Measurements from ENCODE around the gene HPSE2.

HPSE2 gene

DNA sequence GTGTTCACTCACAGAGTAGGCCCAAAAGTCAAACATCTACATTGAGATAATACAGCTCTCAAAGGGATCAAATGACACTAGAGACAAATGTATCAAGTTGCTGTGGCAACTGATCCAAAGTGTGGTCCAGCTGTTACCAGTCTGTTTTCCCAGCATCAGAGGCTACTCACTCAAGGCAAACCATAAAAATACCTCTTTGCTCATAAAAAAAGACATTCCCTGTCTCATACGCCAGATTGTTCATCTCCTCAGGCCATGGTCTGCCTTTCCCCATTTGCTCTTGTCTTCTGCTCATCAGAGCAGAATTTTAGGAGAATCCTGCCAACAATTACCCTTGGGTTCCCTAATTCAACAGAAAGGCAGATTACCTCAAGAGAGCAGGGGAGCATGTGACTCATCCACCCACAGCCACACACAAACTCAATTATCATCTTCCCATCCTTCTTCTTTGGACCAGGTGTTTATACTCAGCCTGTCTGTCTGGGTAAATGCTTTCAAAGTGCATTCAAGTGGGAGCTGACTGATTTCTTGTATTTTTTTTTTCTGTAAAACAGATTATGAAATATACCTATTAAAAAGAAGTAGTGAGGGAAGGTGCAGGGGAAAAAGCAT, 562.4 kb downstream of the HPSE2 start:
- no peaks in the 10 kb centered on the region for H3K9me3 Mint-ChIP-seq
- no peaks in the 10 kb centered on the region for H3K36me3 Mint-ChIP-seq (ENCODE audit: low read depth)
- no peak for DNase-seq (ENCODE audit: low spot score)
- no peak overlapping the region for H3K4me3 Mint-ChIP-seq
- no peak overlapping the region for H3K27ac Mint-ChIP-seq
- H3K4me1 Mint-ChIP-seq (ENCODE audit: low read depth) = no peaks in the 10 kb centered on the region
- H3K27me3 Mint-ChIP-seq (ENCODE audit: low read depth) = peaks cover 3% of the 10 kb centered on the region

DNA sequence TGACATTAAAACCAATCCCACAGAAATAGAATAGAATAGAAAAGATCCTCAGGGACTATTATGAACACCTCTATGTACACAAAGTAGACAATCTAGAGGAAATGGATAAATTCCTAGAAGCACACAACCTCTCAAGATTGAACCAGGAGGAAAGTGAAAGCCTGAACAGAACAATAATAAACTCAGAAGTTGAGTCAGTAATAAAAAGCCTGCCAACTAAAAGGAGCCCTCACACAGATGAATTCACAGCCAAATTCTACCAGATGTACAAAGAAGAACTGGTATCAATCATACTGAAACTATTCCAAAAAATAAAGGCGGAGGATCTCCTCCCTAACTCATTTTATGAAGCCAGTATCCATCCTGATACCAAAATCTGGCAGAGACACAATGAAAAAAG, 568.6 kb downstream of the HPSE2 start:
- no peak overlapping the region for H3K4me3 Mint-ChIP-seq
- no peak for DNase-seq (ENCODE audit: low spot score)
- H3K27me3 Mint-ChIP-seq (ENCODE audit: low read depth) = peaks cover 15% of the 10 kb centered on the region
- H3K27ac Mint-ChIP-seq = no peak overlapping the region
- H3K9me3 Mint-ChIP-seq = no peaks in the 10 kb centered on the region
- H3K36me3 Mint-ChIP-seq (ENCODE audit: low read depth) = no peaks in the 10 kb centered on the region
- H3K4me1 Mint-ChIP-seq (ENCODE audit: low read depth) = no peaks in the 10 kb centered on the region

DNA sequence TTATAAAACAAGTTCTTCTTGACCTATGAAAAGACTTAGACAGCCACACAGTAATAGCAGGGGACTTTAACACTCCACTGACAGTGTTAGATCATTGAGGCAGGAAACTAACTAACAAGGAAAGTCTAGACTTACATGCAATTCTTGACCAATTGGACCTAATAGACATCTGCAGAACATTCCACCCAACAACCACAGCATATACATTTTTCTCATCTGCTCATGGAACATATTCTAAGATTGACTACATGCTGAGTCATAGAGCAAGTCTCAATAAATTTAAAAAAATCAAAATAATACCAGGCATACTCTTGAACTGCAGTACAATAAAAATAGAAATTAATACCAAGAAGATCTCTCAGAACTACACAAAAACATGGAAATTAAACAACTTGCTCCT, 569.4 kb downstream of the HPSE2 start:
- H3K27me3 Mint-ChIP-seq (ENCODE audit: low read depth) = peaks cover 15% of the 10 kb centered on the region

DNA sequence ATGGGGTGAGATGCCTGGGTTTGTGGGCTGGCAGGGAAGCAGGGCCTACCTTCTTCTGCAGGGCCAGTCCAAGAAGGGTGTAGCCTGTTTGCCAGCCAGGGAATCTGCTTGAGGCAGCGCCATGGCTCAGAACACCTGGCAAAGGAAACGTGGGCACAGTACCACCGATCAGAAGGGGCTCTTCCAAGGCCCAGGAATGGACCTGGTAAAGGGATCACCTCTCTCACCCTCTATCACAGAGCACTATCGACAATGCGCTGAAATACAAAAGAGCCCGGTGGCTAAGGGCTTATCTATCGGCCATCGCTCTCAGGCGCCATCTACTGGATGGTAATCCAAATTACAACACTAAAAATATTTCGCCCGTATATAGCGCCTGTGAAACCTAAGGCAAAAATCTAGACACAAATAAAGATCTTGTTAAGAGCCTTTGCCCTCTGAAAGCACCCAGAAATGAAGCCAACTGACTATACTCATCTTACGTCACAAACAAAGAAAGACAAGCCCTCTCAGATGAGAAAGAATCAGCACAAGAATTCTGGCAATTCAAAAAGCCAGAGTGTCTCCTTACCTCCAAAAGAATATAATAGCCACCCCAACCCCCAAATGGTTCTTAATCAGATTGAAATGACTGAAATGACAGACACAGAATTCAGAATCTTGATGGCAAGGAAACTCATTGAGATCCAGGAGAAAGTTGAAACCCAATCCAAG, 571.2 kb downstream of the HPSE2 start:
- Mint-ChIP-seq H3K4me3 (no peak overlapping the region), H3K27ac (no peak overlapping the region), H3K4me1 (ENCODE audit: low read depth) (no peaks in the 10 kb centered on the region), H3K9me3 (no peaks in the 10 kb centered on the region), H3K27me3 (ENCODE audit: low read depth) (peaks cover 15% of the 10 kb centered on the region), H3K36me3 (ENCODE audit: low read depth) (no peaks in the 10 kb centered on the region)
- peak; percentile 11 for DNase-seq (ENCODE audit: low spot score)

More for the DNA sequence above, 569.4 kb downstream of the HPSE2 start:
- H3K36me3 Mint-ChIP-seq (ENCODE audit: low read depth) = no peaks in the 10 kb centered on the region
- H3K9me3 Mint-ChIP-seq = no peaks in the 10 kb centered on the region
- H3K27ac Mint-ChIP-seq = no peak overlapping the region
- H3K4me1 Mint-ChIP-seq (ENCODE audit: low read depth) = no peaks in the 10 kb centered on the region
- no peak for DNase-seq (ENCODE audit: low spot score)
- no peak overlapping the region for H3K4me3 Mint-ChIP-seq

DNA sequence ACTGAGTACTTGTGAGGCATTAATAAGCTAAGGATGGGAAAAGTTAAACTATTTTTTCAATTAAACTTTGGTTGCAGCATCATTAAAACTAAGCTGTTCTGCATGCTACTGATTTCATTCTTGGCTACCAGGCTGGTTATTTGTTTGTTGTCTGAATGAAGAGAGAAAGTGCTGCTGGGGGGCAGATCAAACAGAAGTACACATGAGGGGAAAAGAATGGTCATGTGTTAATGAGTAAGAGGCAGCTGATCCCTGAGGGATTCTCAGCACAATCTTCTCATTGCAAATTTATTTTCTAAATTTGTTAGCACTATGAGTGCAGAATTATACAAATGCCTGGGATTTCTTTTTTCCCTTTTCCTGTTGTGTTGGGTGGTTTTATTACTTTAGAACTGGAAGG, 575.7 kb downstream of the HPSE2 start:
- H3K9me3 Mint-ChIP-seq = no peaks in the 10 kb centered on the region
- no peaks in the 10 kb centered on the region for H3K36me3 Mint-ChIP-seq (ENCODE audit: low read depth)
- H3K27ac Mint-ChIP-seq = no peak overlapping the region

DNA sequence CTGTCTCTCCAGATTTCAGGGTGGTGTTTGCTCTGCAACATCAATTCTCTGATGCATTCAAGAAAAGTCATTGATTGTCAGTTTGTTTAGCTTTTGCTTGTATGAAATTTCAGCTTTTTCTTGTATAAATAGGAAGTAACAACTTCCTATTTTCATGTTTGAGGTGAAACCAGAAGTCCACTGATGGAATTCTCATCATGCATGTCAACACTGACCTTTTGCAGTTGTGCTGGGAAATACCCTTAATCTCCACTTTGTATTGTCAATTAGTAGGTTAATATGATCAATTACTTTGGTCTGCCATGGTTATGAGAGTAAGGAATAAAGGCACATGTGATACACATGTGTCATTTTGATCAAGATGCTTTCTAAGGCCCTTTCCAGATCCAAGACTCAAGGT, 580.2 kb downstream of the HPSE2 start:
- DNase-seq (ENCODE audit: low spot score) = no peak
- Mint-ChIP-seq H3K27me3 (ENCODE audit: low read depth) (peaks cover 11% of the 10 kb centered on the region), H3K36me3 (ENCODE audit: low read depth) (no peaks in the 10 kb centered on the region), H3K27ac (no peak overlapping the region), H3K4me1 (ENCODE audit: low read depth) (no peaks in the 10 kb centered on the region), H3K9me3 (no peaks in the 10 kb centered on the region), H3K4me3 (no peak overlapping the region)

More for the DNA sequence above, 575.7 kb downstream of the HPSE2 start:
- no peak overlapping the region for H3K4me3 Mint-ChIP-seq
- H3K27me3 Mint-ChIP-seq (ENCODE audit: low read depth) = peaks cover 8% of the 10 kb centered on the region
- DNase-seq (ENCODE audit: low spot score) = no peak
- no peaks in the 10 kb centered on the region for H3K4me1 Mint-ChIP-seq (ENCODE audit: low read depth)

DNA sequence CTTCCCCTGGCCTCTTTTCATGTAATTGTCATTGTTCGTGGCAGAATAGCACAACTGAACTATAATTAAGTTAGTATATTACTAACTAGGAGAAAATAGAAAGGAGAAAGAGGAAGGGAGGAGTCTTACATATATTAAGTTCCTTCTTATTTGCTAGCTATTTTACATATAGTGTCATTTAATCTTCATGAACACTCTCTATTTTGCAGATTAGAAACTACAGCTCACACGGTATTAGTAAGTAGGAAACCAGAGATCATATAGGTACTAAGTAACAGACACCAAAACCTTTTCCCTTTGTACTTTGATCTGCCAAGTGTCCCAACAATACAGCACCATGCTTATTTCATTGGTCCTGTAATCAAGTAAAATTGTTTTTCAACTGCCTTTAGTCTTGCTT, 586.5 kb downstream of the HPSE2 start:
- no peak overlapping the region for H3K27ac Mint-ChIP-seq
- no peaks in the 10 kb centered on the region for H3K9me3 Mint-ChIP-seq
- no peak overlapping the region for H3K4me3 Mint-ChIP-seq
- DNase-seq (ENCODE audit: low spot score) = no peak
- H3K4me1 Mint-ChIP-seq (ENCODE audit: low read depth) = no peaks in the 10 kb centered on the region
- H3K36me3 Mint-ChIP-seq (ENCODE audit: low read depth) = no peaks in the 10 kb centered on the region
- peaks cover 13% of the 10 kb centered on the region for H3K27me3 Mint-ChIP-seq (ENCODE audit: low read depth)

DNA sequence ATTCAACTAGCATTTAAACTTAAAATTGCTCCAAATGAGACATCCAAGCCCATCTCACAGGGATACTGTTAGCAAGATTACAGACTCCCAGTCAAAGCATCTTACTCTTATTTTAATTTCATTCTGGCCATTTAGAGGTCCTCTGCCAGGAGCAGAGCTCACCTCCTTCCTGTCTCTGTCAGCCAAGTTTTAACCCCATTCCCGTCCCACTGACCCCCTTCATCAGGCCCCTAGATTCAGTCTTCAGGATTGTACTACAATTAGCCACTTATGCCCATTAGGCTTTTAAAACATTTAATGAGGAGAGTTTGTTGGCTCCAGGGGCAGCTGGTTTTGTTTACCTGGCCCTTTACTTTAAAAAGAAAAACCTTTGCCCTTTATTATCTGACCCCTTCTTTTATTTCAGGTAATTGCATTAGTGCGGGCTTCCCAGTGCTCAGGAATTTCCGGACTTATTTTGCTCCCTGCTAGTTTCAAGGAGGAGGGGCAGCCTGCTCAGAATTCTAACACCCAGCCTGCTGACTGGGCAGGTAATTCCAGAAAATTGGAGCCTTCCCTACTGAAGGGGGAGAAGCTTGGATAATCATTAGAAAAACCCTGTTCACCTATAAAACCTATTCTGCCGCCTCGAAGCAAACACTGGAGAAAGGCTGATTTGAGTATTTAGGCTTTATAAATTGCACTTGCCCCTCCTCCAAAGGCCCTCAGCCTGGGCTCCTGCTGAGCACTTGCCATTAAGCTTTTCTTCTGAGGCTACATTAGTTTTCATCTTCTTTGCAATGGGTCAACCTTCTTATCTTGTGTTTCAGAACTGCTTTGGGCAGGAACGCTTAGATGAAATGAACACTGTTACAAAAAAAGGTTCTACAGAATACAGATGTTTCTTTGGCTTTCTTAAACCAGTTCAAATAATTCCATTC, 588.4 kb downstream of the HPSE2 start:
- Mint-ChIP-seq H3K4me3 (no peak overlapping the region), H3K9me3 (no peaks in the 10 kb centered on the region), H3K4me1 (ENCODE audit: low read depth) (no peaks in the 10 kb centered on the region), H3K36me3 (ENCODE audit: low read depth) (no peaks in the 10 kb centered on the region), H3K27me3 (ENCODE audit: low read depth) (peaks cover 9% of the 10 kb centered on the region), H3K27ac (no peak overlapping the region)
- DNase-seq (ENCODE audit: low spot score) = no peak

DNA sequence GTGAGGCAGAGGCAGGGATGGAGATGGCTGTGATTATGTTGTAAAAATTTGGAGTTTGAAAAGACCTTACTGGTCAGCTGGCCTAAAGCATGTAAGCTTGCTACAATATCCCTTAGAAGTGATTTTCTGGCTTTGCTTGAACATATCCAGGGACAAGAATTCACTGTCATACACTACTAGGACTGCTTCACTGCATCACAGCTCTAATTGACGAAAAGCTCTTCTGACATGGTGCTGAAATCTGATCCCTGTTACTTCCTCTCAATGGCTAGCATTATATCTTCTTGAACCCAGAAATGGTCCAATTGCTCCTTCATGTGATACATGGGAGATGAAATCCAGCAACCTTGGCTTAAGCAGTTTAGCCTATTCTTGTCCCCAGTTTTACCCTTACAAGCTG, 591.2 kb downstream of the HPSE2 start:
- no peaks in the 10 kb centered on the region for H3K4me1 Mint-ChIP-seq (ENCODE audit: low read depth)
- no peak overlapping the region for H3K27ac Mint-ChIP-seq
- no peak overlapping the region for H3K4me3 Mint-ChIP-seq
- no peaks in the 10 kb centered on the region for H3K36me3 Mint-ChIP-seq (ENCODE audit: low read depth)
- H3K27me3 Mint-ChIP-seq (ENCODE audit: low read depth) = peaks cover 9% of the 10 kb centered on the region
- DNase-seq (ENCODE audit: low spot score) = no peak
- no peaks in the 10 kb centered on the region for H3K9me3 Mint-ChIP-seq

DNA sequence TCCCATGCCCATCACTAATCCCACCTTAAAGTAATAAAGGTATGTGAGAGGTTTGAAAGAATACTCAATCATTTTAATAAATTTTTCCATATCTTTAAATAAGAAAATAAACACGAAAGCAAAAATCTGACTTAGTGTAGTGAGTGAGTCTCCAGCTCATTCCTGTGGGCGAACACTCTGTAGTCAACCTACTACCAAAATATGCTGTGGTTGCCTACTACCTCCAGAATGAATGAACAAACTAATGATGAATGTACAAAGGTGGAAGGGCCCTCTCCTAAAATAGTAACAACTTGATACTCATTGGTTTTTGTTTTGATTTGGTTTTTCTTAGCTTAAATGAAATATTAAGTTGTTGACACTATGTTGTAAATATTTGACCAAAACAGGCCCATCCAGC, 593.4 kb downstream of the HPSE2 start:
- DNase-seq (ENCODE audit: low spot score) = no peak
- Mint-ChIP-seq H3K27ac (no peak overlapping the region), H3K9me3 (no peaks in the 10 kb centered on the region), H3K4me3 (no peak overlapping the region), H3K36me3 (ENCODE audit: low read depth) (no peaks in the 10 kb centered on the region), H3K27me3 (ENCODE audit: low read depth) (peaks cover 5% of the 10 kb centered on the region), H3K4me1 (ENCODE audit: low read depth) (no peaks in the 10 kb centered on the region)

DNA sequence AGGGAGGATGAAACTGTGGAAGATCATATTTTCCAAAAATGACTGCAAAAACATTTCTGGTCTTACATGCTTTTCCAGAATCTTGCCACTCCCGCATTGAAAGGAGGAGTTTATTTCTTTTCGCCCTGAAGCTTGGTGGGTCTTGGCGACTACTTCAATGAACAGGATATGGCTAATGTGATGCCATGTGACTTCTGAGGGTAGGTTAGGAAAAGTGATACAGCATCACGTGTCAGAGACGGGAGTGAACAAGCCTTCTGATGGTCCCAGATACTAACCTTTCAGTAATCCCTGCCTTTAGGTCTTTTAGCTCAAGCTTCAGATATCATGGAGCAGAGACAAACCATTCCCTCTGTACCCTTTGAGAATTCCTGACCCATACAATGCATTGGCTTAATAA, 596.7 kb downstream of the HPSE2 start:
- Mint-ChIP-seq H3K27me3 (ENCODE audit: low read depth) (peaks cover 4% of the 10 kb centered on the region), H3K9me3 (no peaks in the 10 kb centered on the region)

DNA sequence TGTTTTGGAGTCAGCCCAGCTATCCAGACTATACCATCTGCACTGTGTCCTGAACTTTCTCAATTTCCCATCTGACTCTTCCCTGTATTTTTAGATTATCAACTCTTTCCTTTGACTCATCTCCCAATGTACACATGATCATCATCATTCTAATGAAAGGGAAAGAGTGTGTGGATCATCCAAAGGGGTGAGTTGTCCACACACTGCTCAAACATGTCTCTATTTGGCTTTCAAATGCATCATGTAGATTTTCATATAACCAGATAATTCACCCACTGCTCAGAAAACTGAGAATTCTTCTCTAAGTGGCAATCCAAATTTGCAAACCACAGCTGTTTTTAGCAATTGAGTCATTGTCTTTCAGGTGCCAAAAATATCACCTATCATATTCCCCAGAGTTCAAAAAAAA, 598.7 kb downstream of the HPSE2 start:
- DNase-seq (ENCODE audit: low spot score) = no peak
- no peaks in the 10 kb centered on the region for H3K36me3 Mint-ChIP-seq (ENCODE audit: low read depth)
- H3K9me3 Mint-ChIP-seq = no peaks in the 10 kb centered on the region
- H3K27me3 Mint-ChIP-seq (ENCODE audit: low read depth) = no peaks in the 10 kb centered on the region
- H3K4me3 Mint-ChIP-seq = no peak overlapping the region
- no peak overlapping the region for H3K27ac Mint-ChIP-seq
- no peaks in the 10 kb centered on the region for H3K4me1 Mint-ChIP-seq (ENCODE audit: low read depth)

More for the DNA sequence above, 596.7 kb downstream of the HPSE2 start:
- Mint-ChIP-seq H3K27ac (no peak overlapping the region), H3K4me1 (ENCODE audit: low read depth) (no peaks in the 10 kb centered on the region), H3K36me3 (ENCODE audit: low read depth) (no peaks in the 10 kb centered on the region), H3K4me3 (no peak overlapping the region)
- DNase-seq (ENCODE audit: low spot score) = no peak

DNA sequence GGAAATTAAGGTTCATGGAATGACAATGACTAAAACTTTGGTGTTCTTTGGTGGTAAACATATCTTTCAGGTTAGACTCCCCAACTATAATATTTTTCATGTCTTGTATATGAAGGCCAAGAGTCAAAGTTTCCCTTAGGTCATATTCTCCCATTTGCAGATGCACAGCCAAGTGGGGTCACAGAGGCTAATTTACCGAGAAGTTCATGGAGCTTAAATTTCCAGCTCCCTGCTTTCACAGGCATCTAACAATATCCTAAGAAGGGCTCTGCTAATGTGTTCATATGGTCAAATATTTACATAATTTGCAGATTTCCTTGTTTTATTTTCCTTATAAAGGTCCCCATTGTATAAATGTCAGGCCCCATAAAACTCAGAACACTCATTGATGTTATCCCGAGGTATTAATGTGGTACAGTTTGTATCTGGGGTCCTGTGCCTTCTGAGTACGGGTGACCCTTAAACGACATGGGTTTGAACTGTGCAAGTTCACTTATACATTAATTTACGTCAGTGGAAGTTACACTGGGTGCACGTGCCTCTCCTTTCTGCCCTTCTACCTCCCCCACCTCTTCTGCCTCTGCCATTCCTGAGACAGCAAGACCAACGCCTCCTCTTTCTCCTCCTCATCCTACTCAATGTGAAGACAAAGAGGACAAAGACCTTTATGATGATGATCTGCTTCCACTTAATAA, 603.0 kb downstream of the HPSE2 start:
- H3K27me3 Mint-ChIP-seq (ENCODE audit: low read depth) = no peaks in the 10 kb centered on the region
- H3K36me3 Mint-ChIP-seq (ENCODE audit: low read depth) = no peaks in the 10 kb centered on the region
- DNase-seq (ENCODE audit: low spot score) = no peak
- H3K27ac Mint-ChIP-seq = no peak overlapping the region
- no peak overlapping the region for H3K4me3 Mint-ChIP-seq
- no peaks in the 10 kb centered on the region for H3K9me3 Mint-ChIP-seq
- H3K4me1 Mint-ChIP-seq (ENCODE audit: low read depth) = no peaks in the 10 kb centered on the region

DNA sequence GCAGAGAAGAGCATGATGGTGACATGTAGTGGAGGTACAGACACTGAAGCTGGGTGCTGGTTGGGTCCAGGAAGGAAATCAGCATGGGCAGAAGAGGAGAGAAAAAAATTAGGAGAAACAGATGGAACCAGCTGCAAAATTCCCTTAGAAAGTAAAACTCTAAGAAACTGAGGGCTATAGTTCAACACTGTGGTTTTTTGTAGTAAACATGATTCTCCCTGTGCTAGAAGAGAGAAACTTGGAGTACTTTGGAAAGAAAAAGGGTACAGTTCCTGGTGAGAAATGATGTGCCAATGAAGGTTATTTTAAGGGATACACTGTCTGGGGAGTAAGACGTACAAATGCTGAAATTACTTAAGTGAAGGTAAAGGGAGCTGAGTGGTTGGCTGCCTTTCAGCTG, 607.4 kb downstream of the HPSE2 start:
- Mint-ChIP-seq H3K27me3 (ENCODE audit: low read depth) (no peaks in the 10 kb centered on the region), H3K4me1 (ENCODE audit: low read depth) (no peaks in the 10 kb centered on the region), H3K9me3 (no peaks in the 10 kb centered on the region), H3K36me3 (ENCODE audit: low read depth) (no peaks in the 10 kb centered on the region), H3K27ac (no peak overlapping the region), H3K4me3 (no peak overlapping the region)
- no peak for DNase-seq (ENCODE audit: low spot score)
